H1 (cell line): Measurements from ENCODE around the gene CREB3. TPM values are rescaled to one million over a fixed set of nuclear protein-coding genes. Genes with fewer than 3 reads are reported as not detected.

Source experiments
- CTCF ChIA-PET: fragments of 300-600 bp; sonication (Branson Sonifier 250); formaldehyde crosslinking; loops from one replicate; lab custom pipeline; 2021; ENCODE audit not compliant: partially characterized antibody; lab: Charles Lee
- POLR2A ChIA-PET: fragments of 300-600 bp; sonication (Branson Sonifier 250); formaldehyde crosslinking; loops from one replicate; lab custom pipeline; 2021; ENCODE audit warnings: inconsistent platforms; ENCODE audit not compliant: partially characterized antibody; lab: Charles Lee
- DNase-seq, 2 experiments: peaks; one replicate each; pipeline versions ENCODE4 v3.0.0 to v3.0.0-alpha.2; 2010 to 2022; ENCODE audit warnings: low spot score in 2 of 2, low read depth in 1 of 2, mixed read lengths in 1 of 2
- FAIRE-seq: peaks from 2 replicates; lab custom pipeline; 2011; peaks lifted over from hg19 to GRCh38; lab: Jason Lieb, UNC
- H2AFZ ChIP-seq: 2 replicates; pipeline ENCODE4 v1.8.1; 2012; ENCODE audit warnings: low read length, inconsistent platforms
- H2AK5ac ChIP-seq: 2 replicates; pipeline ENCODE4 v1.6.1; 2013; ENCODE audit warnings: low read depth, low read length
- H2BK120ac ChIP-seq: replicated peaks from 2 replicates; pipeline ENCODE3; 2013; ENCODE audit warnings: low read depth, low read length, inconsistent platforms
- H2BK12ac ChIP-seq: 2 replicates; pipeline ENCODE4 v1.6.1; 2013; ENCODE audit warnings: low read depth, low read length
- H2BK15ac ChIP-seq: 2 replicates; pipeline ENCODE4 v1.6.1; 2013; ENCODE audit warnings: low read length
- H2BK20ac ChIP-seq: 2 replicates; pipeline ENCODE4 v1.6.1; 2013; ENCODE audit warnings: low read length
- H2BK5ac ChIP-seq: 2 replicates; pipeline ENCODE4 v1.6.1; 2013; ENCODE audit warnings: low read depth, low read length
- H3K14ac ChIP-seq: 2 replicates; pipeline ENCODE4 v1.6.1; 2013; ENCODE audit warnings: inconsistent platforms; ENCODE audit not compliant: insufficient read length
- H3K18ac ChIP-seq: 2 replicates; pipeline ENCODE4 v1.6.1; 2013; ENCODE audit warnings: low read length; ENCODE audit errors: extremely low read depth
- H3K23ac ChIP-seq: 2 replicates; pipeline ENCODE4 v1.6.1; 2013; ENCODE audit warnings: inconsistent platforms; ENCODE audit not compliant: insufficient read length
- H3K23me2 ChIP-seq: 2 replicates; pipeline ENCODE4 v1.6.1; 2013; ENCODE audit warnings: low read depth, low read length
- H3K27ac ChIP-seq: 2 replicates; pipeline ENCODE4 v1.6.1; 2011; ENCODE audit warnings: low read depth, low read length, inconsistent platforms
- H3K27me3 ChIP-seq, 4 experiments: replicated peaks in 1 of 4; 1 replicate in 1 of 4; 2 replicates in 3 of 4; pipeline versions ENCODE4 v1.6.1 to v1.8.1; 2011 to 2013; ENCODE audit warnings: low read length in 3 of 4, mild to moderate bottlenecking in 3 of 4, inconsistent platforms in 2 of 4, mixed read lengths in 2 of 4, moderate library complexity in 1 of 4; ENCODE audit not compliant: control insufficient read depth in 3 of 4, insufficient read depth in 3 of 4; ENCODE audit errors: extremely low read depth in 1 of 4
- H3K36me3 ChIP-seq, 4 experiments: 2 replicates each; pipeline versions ENCODE4 v1.6.1 to v1.8.1; 2011 to 2013; ENCODE audit warnings: mild to moderate bottlenecking in 4 of 4, low read length in 3 of 4, moderate library complexity in 2 of 4, control low read depth in 1 of 4, inconsistent platforms in 1 of 4; ENCODE audit not compliant: insufficient read depth in 4 of 4, control insufficient read depth in 2 of 4
- H3K4ac ChIP-seq: replicated peaks from 2 replicates; pipeline ENCODE3; 2013; ENCODE audit warnings: low read length, low read depth, mixed read lengths, inconsistent platforms; ENCODE audit not compliant: insufficient read length
- H3K4me1 ChIP-seq, 4 experiments: replicated peaks in 1 of 4; 1 replicate in 1 of 4; 2 replicates in 3 of 4; pipeline versions ENCODE4 v1.6.1 to v1.8.1; 2011 to 2013; ENCODE audit warnings: low read length in 3 of 4, inconsistent platforms in 2 of 4, mixed read lengths in 1 of 4; ENCODE audit not compliant: insufficient read depth in 4 of 4, control insufficient read depth in 3 of 4
- H3K4me2 ChIP-seq, 2 experiments: 2 replicates each; pipeline versions ENCODE4 v1.6.1 to v1.8.1; 2011 to 2013; ENCODE audit warnings: low read depth in 2 of 2, low read length in 2 of 2, control low read depth in 1 of 2, inconsistent platforms in 1 of 2, mild to moderate bottlenecking in 1 of 2; ENCODE audit not compliant: insufficient read depth in 1 of 2
- H3K4me3 ChIP-seq, 4 experiments: fragments of 200-600, 300-600 bp in 1 of 4; sonication (generic), shearing (Covaris generic), sonication (Bioruptor Twin) in 1 of 4; 2 replicates each; pipeline versions ENCODE4 v1.5.1 to v1.8.1; 2011 to 2016; ENCODE audit warnings: low read length in 4 of 4, low read depth in 3 of 4, control low read depth in 2 of 4, inconsistent platforms in 2 of 4, mild to moderate bottlenecking in 2 of 4, mixed read lengths in 1 of 4, moderate library complexity in 1 of 4; ENCODE audit not compliant: insufficient read depth in 2 of 4; ENCODE audit errors: extremely low read depth in 1 of 4
- H3K56ac ChIP-seq: replicated peaks from 2 replicates; pipeline ENCODE3; 2013; ENCODE audit warnings: low read depth, mild to moderate bottlenecking, mixed read lengths, low read length, inconsistent platforms; ENCODE audit not compliant: insufficient read length
- H3K79me1 ChIP-seq: 2 replicates; pipeline ENCODE4 v1.6.1; 2013; ENCODE audit warnings: low read depth, low read length, control low read depth
- H3K79me2 ChIP-seq, 2 experiments: 2 replicates each; pipeline versions ENCODE4 v1.6.1 to v1.8.1; 2012 to 2013; ENCODE audit warnings: low read length in 2 of 2, mild to moderate bottlenecking in 2 of 2, inconsistent platforms in 1 of 2; ENCODE audit not compliant: insufficient read depth in 2 of 2, control insufficient read depth in 1 of 2
- H3K9ac ChIP-seq, 4 experiments: replicated peaks in 1 of 4; 1 replicate in 1 of 4; 2 replicates in 3 of 4; pipeline versions ENCODE4 v1.6.1 to v1.8.1; 2011 to 2013; ENCODE audit warnings: low read depth in 3 of 4, low read length in 3 of 4, control low read depth in 2 of 4, mild to moderate bottlenecking in 2 of 4, moderate library complexity in 2 of 4, inconsistent platforms in 1 of 4; ENCODE audit errors: extremely low read depth in 1 of 4
- H3K9me3 ChIP-seq, 2 experiments: 2 replicates each; pipeline versions ENCODE4 v1.6.1 to v1.8.1; 2012 to 2013; ENCODE audit warnings: mild to moderate bottlenecking in 2 of 2, moderate library complexity in 2 of 2, control low read depth in 1 of 2, inconsistent platforms in 1 of 2, low read depth in 1 of 2, low read length in 1 of 2, mixed read lengths in 1 of 2; ENCODE audit not compliant: insufficient read depth in 2 of 2
- H4K20me1 ChIP-seq, 2 experiments: replicated peaks in 1 of 2; 2 replicates each; pipeline versions ENCODE3 to v1.8.1; 2011 to 2013; ENCODE audit warnings: inconsistent platforms in 2 of 2, low read length in 2 of 2, mild to moderate bottlenecking in 1 of 2; ENCODE audit not compliant: insufficient read depth in 2 of 2, control insufficient read depth in 1 of 2
- H4K5ac ChIP-seq: 2 replicates; pipeline ENCODE4 v1.6.1; 2013; ENCODE audit warnings: low read length, low read depth, mixed read lengths, inconsistent platforms; ENCODE audit not compliant: insufficient read length
- H4K8ac ChIP-seq: 2 replicates; pipeline ENCODE4 v1.8.0; 2013; ENCODE audit warnings: mild to moderate bottlenecking, moderate library complexity, low read length, inconsistent platforms; ENCODE audit not compliant: insufficient read depth; ENCODE audit errors: extremely low read depth
- H4K91ac ChIP-seq: replicated peaks from 2 replicates; pipeline ENCODE3; 2013; ENCODE audit warnings: low read length, mixed read lengths, inconsistent platforms; ENCODE audit not compliant: insufficient read length
- BACH1 ChIP-seq: IDR thresholded peaks from 2 replicates; pipeline ENCODE4 v1.6.1; 2012; ENCODE audit warnings: low read length, improper control_type of control experiment
- CBX5 ChIP-seq: fragments of 300-800, 300-1000 bp; sonication (generic); IDR thresholded peaks from 2 replicates; pipeline ENCODE4 v1.7.1; 2016; ENCODE audit warnings: antibody characterized with exemption, low read length, low read depth
- CBX8 ChIP-seq: fragments of 300-800, 300-1000 bp; sonication (generic); IDR thresholded peaks from 2 replicates; pipeline ENCODE4 v1.7.1; 2016; ENCODE audit warnings: low read depth, low read length, borderline replicate concordance
- CHD2 ChIP-seq: IDR thresholded peaks from 2 replicates; pipeline ENCODE4 v1.6.1; 2012; ENCODE audit warnings: low read length, improper control_type of control experiment
- EZH2 ChIP-seq: fragments of 200-600 bp; sonication (generic); IDR thresholded peaks from 2 replicates; pipeline ENCODE4 v1.7.1; 2012; ENCODE audit warnings: low read depth, mild to moderate bottlenecking, moderate library complexity, low read length, inconsistent platforms; ENCODE audit not compliant: severe bottlenecking
- FOSL1 ChIP-seq: IDR thresholded peaks from 2 replicates; pipeline ENCODE4 v1.6.1; 2011; ENCODE audit warnings: mild to moderate bottlenecking, low read depth, low read length, moderate library complexity; ENCODE audit not compliant: insufficient read depth
- KDM5A ChIP-seq: fragments of 200-600 bp; IDR thresholded peaks from 2 replicates; pipeline ENCODE4 v1.7.1; 2012; ENCODE audit warnings: mild to moderate bottlenecking, low read length, inconsistent platforms, mixed read lengths
- PHF8 ChIP-seq: fragments of 200-600 bp; sonication (generic); conservative IDR thresholded peaks from 2 replicates; pipeline ENCODE4 v1.7.1; 2012; ENCODE audit warnings: low read depth, mild to moderate bottlenecking, inconsistent platforms, low read length, moderate library complexity
- WGBS, 2 experiments: shearing (Covaris generic) in 1 of 2; methylation state at CpG; one replicate each; pipeline versions ENCODE4 v1.1.6 to v1.1.7; 2013 to 2015; ENCODE audit warnings: low lambda C conversion rate in 2 of 2, mixed read lengths in 2 of 2, inconsistent platforms in 1 of 2, low coverage in 1 of 2, missing lambda C conversion rate in 1 of 2; ENCODE audit not compliant: insufficient replicate concordance in 2 of 2, insufficient coverage in 1 of 2, insufficient read length in 1 of 2; ENCODE audit errors: extremely low coverage in 1 of 2, missing lambda C conversion rate in 1 of 2; 5-methylcytosine and 5-hydroxymethylcytosine counted together
- long read RNA-seq, 2 experiments: library from RNA in 1 of 2; library from capped mRNA in 1 of 2; stranded (forward); transcript quantifications; one replicate each; pipeline ENCODE4 v2.0.0, GENCODE V29; 2021; ENCODE audit warnings: inconsistent platforms in 1 of 2
- polyA minus RNA-seq, 3 experiments: library from RNA; depleted of rRNA, polyadenylated mRNA; stranded (reverse); fragments of >200 nt; gene quantifications; 1 replicate in 2 of 3; 2 replicates in 1 of 3; pipeline ENCODE4 v1.2.3, GENCODE V29; 2011
- polyA plus RNA-seq, 7 experiments: library from polyadenylated mRNA; depleted of rRNA in 3 of 7; stranded (reverse) in 5 of 7; unstranded in 2 of 7; fragments of >200 nt in 5 of 7; fragments of 200-250 nt in 2 of 7; gene quantifications; 1 replicate in 5 of 7; 2 replicates in 1 of 7; 4 replicates in 1 of 7; pipeline versions ENCODE4 v1.2.1 to v1.2.3, GENCODE V29; 2011 to 2013; ENCODE audit warnings: missing spikeins in 2 of 7, mixed read lengths in 2 of 7
- total RNA-seq: library from RNA; stranded (reverse); fragmentation: NEBNext Ultra II Directional; extraction: Animal tissue kit (Norgen Biotek cat#: 25700); gene quantifications from 2 replicates; pipeline ENCODE4 v1.2.1, GENCODE V29; 2021

Gene CREB3
- total RNA-seq (24.4 and 26.5 TPM in 2 replicates), polyA plus RNA-seq (2011; rRNA removed) (25.7 and 29.1 TPM in 2 replicates), polyA minus RNA-seq (2011; rRNA and poly(A)+ RNA removed) (11.0 and 12.0 TPM in 2 replicates)
- polyA plus RNA-seq (2011; cell fraction: cytosol; rRNA removed), result 20.3 TPM
- 21.4 TPM for polyA plus RNA-seq (2011; cell fraction: nucleus; rRNA removed)
- polyA plus RNA-seq (2012, experiment 1 of 2), result 20.6 to 25.5 TPM (median 24.4 TPM) in 4 replicates
- polyA plus RNA-seq (2012, experiment 2 of 2), result 33.8 TPM
- polyA plus RNA-seq (2013, experiment 1 of 2), result 17.0 TPM
- 16.9 TPM for polyA plus RNA-seq (2013, experiment 2 of 2)
- 10.3 TPM for polyA minus RNA-seq (2011; cell fraction: cytosol; rRNA and poly(A)+ RNA removed)
- polyA minus RNA-seq (2011; cell fraction: nucleus; rRNA and poly(A)+ RNA removed), result 10.2 TPM
- long read RNA-seq, experiment 1, transcript CREB3-201 (9 exons, 1,832 nt), result major isoform, 19 of 42 reads
- long read RNA-seq, experiment 1, partial matches to known transcripts, result 21 of 42 reads
- long read RNA-seq, experiment 1, other reads (novel, unspliced or antisense), result 2 of 42 reads
- long read RNA-seq, experiment 2, transcript CREB3-201 (9 exons, 1,832 nt), result major isoform, 75 of 76 reads
- long read RNA-seq, experiment 2, partial matches to known transcripts, result 0 of 76 reads
- long read RNA-seq, experiment 2, other reads (novel, unspliced or antisense), result 1 of 76 reads

GRCh38 chr9:35732185-35732799 is at the start of gene CREB3, which contains the start of gene TLN1:
Gene CREB3 (plus strand): TSS chr9:35732666. CDS start chr9:35732773, 107 bp downstream.
Gene TLN1 (minus strand): TSS chr9:35732195. CDS start chr9:35725694, 6,501 bp downstream.
- Histone ChIP-seq H4K8ac (peak within 1 kb of the TSS; percentile 82), H4K91ac (no peak within 1 kb of the TSS), H3K4ac (peak within 1 kb of the TSS; percentile 12), H2AFZ (peak within 1 kb of the TSS; percentile 60), H2AK5ac (no peak within 1 kb of the TSS), H2BK12ac (no peak within 1 kb of the TSS), H3K79me1 (peaks cover 13% of the 10 kb centered on the region), H3K27ac (peak within 1 kb of the TSS; percentile 55), H3K14ac (no peak within 1 kb of the TSS), H3K4me3 (peak within 1 kb of the TSS; percentile 79 to 96 (median 90)), H2BK5ac (peak within 1 kb of the TSS; percentile 67; the same call in 1 of the 2 replicates), H3K4me1 (peaks cover 21 to 42% (median 26%) of the 10 kb centered on the region in 4 experiments), H3K23ac (no peak within 1 kb of the TSS), H2BK120ac (no peak within 1 kb of the TSS), H3K79me2 (peaks cover 2 to 47% of the 10 kb centered on the region in 2 experiments), H3K4me2 (peak within 1 kb of the TSS; percentile 92 to 94), H4K5ac (peak within 1 kb of the TSS; percentile 23), H2BK15ac (no peak within 1 kb of the TSS; the same call in 1 of the 2 replicates), H2BK20ac (no peak within 1 kb of the TSS), H3K9ac (peak within 1 kb of the TSS; percentile 59 to 85 (median 68)), H3K9me3 (no peaks in the 10 kb centered on the region), H3K36me3 (peaks cover 4 to 23% (median 14%) of the 10 kb centered on the region in 4 experiments), H3K23me2 (peaks cover 15% of the 10 kb centered on the region; the same call in 1 of the 2 replicates), H3K18ac (peak within 1 kb of the TSS; percentile 28; the same call in 1 of the 2 replicates), H4K20me1 (peaks cover 2 to 9% of the 10 kb centered on the region in 2 experiments), H3K56ac (peak within 1 kb of the TSS; percentile 71), H3K27me3 (no peaks in the 10 kb centered on the region)
- FAIRE-seq (no peak), DNase-seq (peak; percentile 90 to 94)
- WGBS, 2 experiments, result 0% methylated on average over 31 of the region's 49 CpGs; no CpG with 5 or more reads in 1 of the 2 experiments
- CTCF ChIA-PET, result interaction anchor here (0.8 to 16.0 kb wide), 21 partner anchors 9 to 291 kb away, joined by 3 to 198 read pairs (median 4); partner anchors contain the start of genes ARHGEF39, CCDC107, GBA2 and MSMP
- POLR2A ChIA-PET, result interaction anchor here (0.5 to 11.1 kb wide), 28 partner anchors 9 to 1077 kb away, joined by 3 to 158 read pairs (median 4); partner anchors contain the start of genes ARHGEF39, CCDC107, GBA2 and HINT2
- no peak for TF ChIP-seq CBX8
- TF ChIP-seq FOSL1, result no peak
- TF ChIP-seq CHD2, result no peak
- TF ChIP-seq CBX5, result no peak
- TF ChIP-seq BACH1, result peak; percentile 28; the same call in 1 of the 2 replicates
- no peak for TF ChIP-seq EZH2
- peak; percentile 85 for TF ChIP-seq PHF8
- no peak for TF ChIP-seq KDM5A
